K562 (cell line): ENCODE measurements around the gene PPP1R14B. TPM values are rescaled to one million over a fixed set of nuclear protein-coding genes. Genes with fewer than 3 reads are reported as not detected.

Source experiments
- CBFA2T3 ChIP-seq: fragments of 450-650 bp; IDR thresholded peaks from 2 replicates; pipeline ENCODE4 v1.6.1; 2017
- CBX5 ChIP-seq: IDR thresholded peaks from 2 replicates; pipeline ENCODE4 v1.6.1; 2014; ENCODE audit warnings: low read depth, borderline replicate concordance
- DIDO1 ChIP-seq: fragments of 450-650 bp; IDR thresholded peaks from 2 replicates; pipeline ENCODE4 v1.6.1; 2016; ENCODE audit warnings: low read depth, missing biosample characterization, missing genetic modification characterization
- HDAC6 ChIP-seq: IDR thresholded peaks from 2 replicates; pipeline ENCODE4 v1.6.1; 2012; ENCODE audit warnings: low read depth, mild to moderate bottlenecking, control low read depth, inconsistent platforms, low read length, moderate library complexity
- MTF1 ChIP-seq: fragments of 250-450 bp; sonication (Bioruptor Pico); IDR thresholded peaks from 2 replicates; pipeline ENCODE4 v1.9.0; 2021; ENCODE audit warnings: moderate library complexity, mild to moderate bottlenecking, inconsistent platforms, borderline replicate concordance
- NCOA6 ChIP-seq: fragments of 450-650 bp; IDR thresholded peaks from 2 replicates; pipeline ENCODE4 v1.6.1; 2017; ENCODE audit warnings: mild to moderate bottlenecking
- PCBP1 ChIP-seq: fragments of 200-400 bp; formaldehyde crosslinking; IDR thresholded peaks from 2 replicates; pipeline ENCODE4 v1.6.1; 2018; ENCODE audit warnings: mild to moderate bottlenecking, low read depth, low read length; ENCODE audit not compliant: poor library complexity, severe bottlenecking
- PHB ChIP-seq: fragments of 250-450 bp; sonication (Bioruptor Pico); IDR thresholded peaks from 2 replicates; pipeline ENCODE4 v1.5.0; 2021
- SAP30 ChIP-seq: fragments of 200-600 bp; sonication (generic); IDR thresholded peaks from 2 replicates; pipeline ENCODE4 v1.6.1; 2012; ENCODE audit warnings: borderline replicate concordance, low read depth, mild to moderate bottlenecking, moderate library complexity, low read length, control low read depth, inconsistent platforms; ENCODE audit not compliant: insufficient read depth, poor library complexity, severe bottlenecking
- SMAD4 ChIP-seq: fragments of 250-450 bp; sonication (Bioruptor Pico); conservative IDR thresholded peaks from 2 replicates; pipeline ENCODE4 v1.8.0; 2021; ENCODE audit warnings: inconsistent platforms, mild to moderate bottlenecking, moderate library complexity
- SMARCA5 ChIP-seq: fragments of 450-650 bp; IDR thresholded peaks from 2 replicates; pipeline ENCODE4 v1.6.1; 2016
- SMARCC2 ChIP-seq: fragments of 450-650 bp; IDR thresholded peaks from 2 replicates; pipeline ENCODE4 v1.6.1; 2017; ENCODE audit warnings: antibody characterized with exemption, moderate library complexity, mild to moderate bottlenecking, low read depth
- SMC3 ChIP-seq: conservative IDR thresholded peaks from 2 replicates; pipeline ENCODE4 v1.6.1; 2011; ENCODE audit warnings: low read depth, low read length, improper control_type of control experiment; ENCODE audit not compliant: insufficient read depth
- ZNF165 ChIP-seq: fragments of 250-450 bp; sonication (Bioruptor Pico); IDR thresholded peaks from 2 replicates; pipeline ENCODE4 v1.4.0; 2020; ENCODE audit warnings: borderline replicate concordance
- ZNF174 ChIP-seq: fragments of 250-450 bp; sonication (Bioruptor Pico); IDR thresholded peaks from 2 replicates; pipeline ENCODE4 v1.4.0; 2020; ENCODE audit warnings: mild to moderate bottlenecking
- ZNF23 ChIP-seq: fragments of 250-450 bp; sonication (Bioruptor Pico); IDR thresholded peaks from 2 replicates; pipeline ENCODE4 v1.4.0; 2020; ENCODE audit warnings: mild to moderate bottlenecking
- ZNF274 ChIP-seq: IDR thresholded peaks from 2 replicates; pipeline ENCODE4 v1.6.1; 2011; ENCODE audit warnings: low read depth, mild to moderate bottlenecking, low read length, moderate library complexity, borderline replicate concordance
- ZNF75A ChIP-seq: fragments of 450-650 bp; formaldehyde crosslinking; IDR thresholded peaks from 2 replicates; pipeline ENCODE4 v1.4.0; 2020; ENCODE audit warnings: mild to moderate bottlenecking
- ZNF785 ChIP-seq: fragments of 250-450 bp; sonication (Bioruptor Pico); IDR thresholded peaks from 2 replicates; pipeline ENCODE4 v1.4.0; 2020; ENCODE audit warnings: mild to moderate bottlenecking
- polyA plus RNA-seq, 8 experiments: library from polyadenylated mRNA; depleted of rRNA in 4 of 8; stranded (reverse) in 5 of 8; unstranded in 3 of 8; fragments of >200 nt; fragmentation: Nextera tagmentation in 2 of 8; fragmentation: Illumina TruSeq in 1 of 8; extraction: Ambion mirVana in 2 of 8; extraction: Trizol in 1 of 8; gene quantifications; 2 replicates each; pipeline versions ENCODE4 v1.2.1 to v1.2.3, GENCODE V29; 2011 to 2014; ENCODE audit warnings: inconsistent platforms in 1 of 8, missing spikeins in 1 of 8
- total RNA-seq, 7 experiments: library from RNA; depleted of rRNA in 6 of 7; stranded (reverse); fragments of >200 nt in 6 of 7; fragmentation: Illumina TruSeq in 2 of 7; extraction: Trizol in 2 of 7; gene quantifications; 2 replicates each; pipeline versions ENCODE4 v1.2.1 to v1.2.3, GENCODE V29; 2011 to 2021; ENCODE audit warnings: low replicate concordance in 1 of 7
- TF ChIP-seq, protein P1 (sequence below): fragments of 250-450 bp; sonication (Bioruptor Pico); IDR thresholded peaks from 2 replicates; pipeline ENCODE4 v1.5.0; 2021
- TF ChIP-seq, protein P2 (sequence below): fragments of 450-650 bp; IDR thresholded peaks from 2 replicates; pipeline ENCODE4 v1.6.1; 2016; ENCODE audit warnings: antibody characterized with exemption
- TF ChIP-seq, protein P3 (sequence below): sonication (generic); formaldehyde crosslinking; IDR thresholded peaks from 2 replicates; pipeline ENCODE4 v1.8.1; 2022; ENCODE audit warnings: missing genetic modification reagents
- TF ChIP-seq, protein P4 (sequence below): fragments of 450-650 bp; formaldehyde crosslinking; IDR thresholded peaks from 2 replicates; pipeline ENCODE4 v1.4.0; 2020; ENCODE audit warnings: mild to moderate bottlenecking, moderate library complexity

The PPP1R14B gene
- total and polyA plus RNA-seq, 9 of the 15 experiments (the other 6 are each of a cell fraction or from before 2014, with no cell fraction given) = 7.7 to 566 (median 212) TPM

DNA sequence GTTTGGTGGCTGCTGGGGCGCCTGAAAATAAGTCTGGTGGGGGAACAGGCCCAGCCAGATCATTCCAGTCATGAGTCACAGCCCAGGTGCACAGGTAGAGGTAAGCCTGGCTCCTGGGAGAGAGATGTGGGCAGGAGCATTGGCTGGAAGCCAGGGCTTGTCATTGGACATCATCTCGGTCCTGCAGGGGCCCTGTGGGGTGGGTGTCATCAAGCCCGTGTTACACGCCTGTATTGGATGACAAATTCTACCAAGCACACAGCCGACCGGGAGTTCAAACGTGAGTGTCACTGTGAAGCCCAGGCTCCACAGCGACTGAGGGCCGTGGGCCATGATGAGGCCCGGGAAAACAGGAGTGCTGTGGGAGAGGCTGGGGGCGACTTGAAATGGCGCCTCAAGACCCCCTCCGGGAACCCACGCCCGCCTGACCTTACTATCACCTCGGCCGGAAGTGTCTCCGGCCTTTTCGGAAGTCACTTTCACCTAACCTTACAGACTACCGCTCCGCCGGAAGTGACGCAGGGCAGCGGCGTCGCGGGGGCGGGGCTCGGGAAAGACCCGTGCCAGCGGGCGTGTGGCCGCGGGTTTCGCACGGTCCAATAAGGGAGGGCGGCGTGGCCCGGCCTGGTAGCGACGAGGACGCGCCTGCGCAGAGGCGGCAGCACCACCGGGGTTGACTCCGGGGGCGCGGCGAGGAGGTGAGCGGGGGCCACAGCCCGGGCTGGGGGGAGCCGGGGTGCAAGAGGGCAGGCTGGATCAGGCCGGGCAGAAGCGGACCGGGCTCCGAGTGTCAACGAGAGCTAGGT is 6.1 kb downstream of the PPP1R14B start, which contains the start of gene FKBP2 (continued):
- TF ChIP-seq SMAD4 (CRISPR knock-in tag) = peak; percentile 66
- peak; percentile 65 for TF ChIP-seq SAP30
- no peak for TF ChIP-seq DIDO1 (tag)
- TF ChIP-seq PCBP1 = no peak
- TF ChIP-seq ZNF75A = peak; percentile 25; the same call in 1 of the 2 replicates
- peak; percentile 70; the same call in 1 of the 2 replicates for TF ChIP-seq ZNF23 (CRISPR knock-in tag)
- TF ChIP-seq ZNF165 (CRISPR knock-in tag) = no peak
- TF ChIP-seq, protein P1, sequence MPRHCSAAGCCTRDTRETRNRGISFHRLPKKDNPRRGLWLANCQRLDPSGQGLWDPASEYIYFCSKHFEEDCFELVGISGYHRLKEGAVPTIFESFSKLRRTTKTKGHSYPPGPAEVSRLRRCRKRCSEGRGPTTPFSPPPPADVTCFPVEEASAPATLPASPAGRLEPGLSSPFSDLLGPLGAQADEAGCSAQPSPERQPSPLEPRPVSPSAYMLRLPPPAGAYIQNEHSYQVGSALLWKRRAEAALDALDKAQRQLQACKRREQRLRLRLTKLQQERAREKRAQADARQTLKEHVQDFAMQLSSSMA (CRISPR knock-in tag) = peak; percentile 68; the same call in 1 of the 2 replicates
- TF ChIP-seq ZNF785 (CRISPR knock-in tag) = no peak
- TF ChIP-seq SMC3 = no peak
- no peak for TF ChIP-seq HDAC6
- TF ChIP-seq ZNF174 (CRISPR knock-in tag) = no peak
- TF ChIP-seq SMARCA5 = no peak
- no peak for TF ChIP-seq MTF1 (CRISPR knock-in tag)
- TF ChIP-seq, protein P2, sequence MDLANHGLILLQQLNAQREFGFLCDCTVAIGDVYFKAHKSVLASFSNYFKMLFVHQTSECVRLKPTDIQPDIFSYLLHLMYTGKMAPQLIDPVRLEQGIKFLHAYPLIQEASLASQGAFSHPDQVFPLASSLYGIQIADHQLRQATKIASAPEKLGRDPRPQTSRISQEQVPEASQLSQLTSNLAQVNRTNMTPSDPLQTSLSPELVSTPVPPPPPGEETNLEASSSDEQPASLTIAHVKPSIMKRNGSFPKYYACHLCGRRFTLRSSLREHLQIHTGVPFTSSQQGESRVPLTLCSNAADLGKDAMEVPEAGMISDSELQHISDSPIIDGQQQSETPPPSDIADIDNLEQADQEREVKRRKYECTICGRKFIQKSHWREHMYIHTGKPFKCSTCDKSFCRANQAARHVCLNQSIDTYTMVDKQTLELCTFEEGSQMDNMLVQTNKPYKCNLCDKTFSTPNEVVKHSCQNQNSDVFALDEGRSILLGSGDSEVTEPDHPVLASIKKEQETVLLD = peak; percentile 28; the same call in 1 of the 2 replicates
- TF ChIP-seq SMARCC2 = no peak
- no peak; the same call in 1 of the 2 replicates for TF ChIP-seq PHB
- no peak for TF ChIP-seq CBX5
- TF ChIP-seq, protein P3, sequence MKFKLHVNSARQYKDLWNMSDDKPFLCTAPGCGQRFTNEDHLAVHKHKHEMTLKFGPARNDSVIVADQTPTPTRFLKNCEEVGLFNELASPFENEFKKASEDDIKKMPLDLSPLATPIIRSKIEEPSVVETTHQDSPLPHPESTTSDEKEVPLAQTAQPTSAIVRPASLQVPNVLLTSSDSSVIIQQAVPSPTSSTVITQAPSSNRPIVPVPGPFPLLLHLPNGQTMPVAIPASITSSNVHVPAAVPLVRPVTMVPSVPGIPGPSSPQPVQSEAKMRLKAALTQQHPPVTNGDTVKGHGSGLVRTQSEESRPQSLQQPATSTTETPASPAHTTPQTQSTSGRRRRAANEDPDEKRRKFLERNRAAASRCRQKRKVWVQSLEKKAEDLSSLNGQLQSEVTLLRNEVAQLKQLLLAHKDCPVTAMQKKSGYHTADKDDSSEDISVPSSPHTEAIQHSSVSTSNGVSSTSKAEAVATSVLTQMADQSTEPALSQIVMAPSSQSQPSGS (CRISPR knock-in tag) = no peak
- no peak for TF ChIP-seq ZNF274
- TF ChIP-seq CBFA2T3 = peak; percentile 4; the same call in 1 of the 2 replicates
- no peak for TF ChIP-seq NCOA6
- TF ChIP-seq, protein P4, sequence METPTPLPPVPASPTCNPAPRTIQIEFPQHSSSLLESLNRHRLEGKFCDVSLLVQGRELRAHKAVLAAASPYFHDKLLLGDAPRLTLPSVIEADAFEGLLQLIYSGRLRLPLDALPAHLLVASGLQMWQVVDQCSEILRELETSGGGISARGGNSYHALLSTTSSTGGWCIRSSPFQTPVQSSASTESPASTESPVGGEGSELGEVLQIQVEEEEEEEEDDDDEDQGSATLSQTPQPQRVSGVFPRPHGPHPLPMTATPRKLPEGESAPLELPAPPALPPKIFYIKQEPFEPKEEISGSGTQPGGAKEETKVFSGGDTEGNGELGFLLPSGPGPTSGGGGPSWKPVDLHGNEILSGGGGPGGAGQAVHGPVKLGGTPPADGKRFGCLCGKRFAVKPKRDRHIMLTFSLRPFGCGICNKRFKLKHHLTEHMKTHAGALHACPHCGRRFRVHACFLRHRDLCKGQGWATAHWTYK (CRISPR knock-in tag) = peak; percentile 66; the same call in 1 of the 2 replicates
